A673 (cell line): ENCODE results near the gene ZNF669.

Source experiments
- EZH2 ChIP-seq: fragments of 200-600 bp; sonication (generic); IDR thresholded peaks from 2 replicates; pipeline ENCODE4 v1.6.1; 2017; ENCODE audit warnings: borderline replicate concordance, low read depth, mild to moderate bottlenecking, mixed read lengths, antibody characterized with exemption, low read length; ENCODE audit not compliant: poor library complexity, severe bottlenecking
- TF ChIP-seq, protein P1 (sequence below): fragments of 300-800, 200-600 bp; sonication (generic); conservative IDR thresholded peaks from 2 replicates; pipeline ENCODE4 v1.5.1; 2017; ENCODE audit warnings: low read depth, mild to moderate bottlenecking, antibody characterized with exemption, low read length, moderate library complexity, mixed read lengths

DNA sequence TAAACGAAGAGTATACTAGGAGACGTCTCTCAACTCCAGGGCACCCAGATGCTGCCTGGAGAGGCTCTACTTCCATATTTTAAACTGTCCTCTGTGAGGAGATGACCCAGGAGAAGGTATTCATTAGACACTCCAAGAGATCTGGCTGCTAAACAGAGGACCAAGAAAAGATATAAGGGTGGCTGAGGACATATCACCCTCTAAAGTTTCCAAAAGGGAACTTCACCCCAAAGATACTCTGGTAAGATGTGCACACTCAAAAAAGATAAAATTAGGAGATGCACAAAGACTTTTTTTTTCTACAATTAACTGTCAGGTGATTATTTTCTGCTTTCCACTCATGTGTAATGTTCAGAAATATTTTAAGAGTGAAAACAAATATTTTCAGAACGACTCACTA, 26.9 kb downstream of the ZNF669 start:
- no peak for TF ChIP-seq EZH2
- TF ChIP-seq, protein P1, sequence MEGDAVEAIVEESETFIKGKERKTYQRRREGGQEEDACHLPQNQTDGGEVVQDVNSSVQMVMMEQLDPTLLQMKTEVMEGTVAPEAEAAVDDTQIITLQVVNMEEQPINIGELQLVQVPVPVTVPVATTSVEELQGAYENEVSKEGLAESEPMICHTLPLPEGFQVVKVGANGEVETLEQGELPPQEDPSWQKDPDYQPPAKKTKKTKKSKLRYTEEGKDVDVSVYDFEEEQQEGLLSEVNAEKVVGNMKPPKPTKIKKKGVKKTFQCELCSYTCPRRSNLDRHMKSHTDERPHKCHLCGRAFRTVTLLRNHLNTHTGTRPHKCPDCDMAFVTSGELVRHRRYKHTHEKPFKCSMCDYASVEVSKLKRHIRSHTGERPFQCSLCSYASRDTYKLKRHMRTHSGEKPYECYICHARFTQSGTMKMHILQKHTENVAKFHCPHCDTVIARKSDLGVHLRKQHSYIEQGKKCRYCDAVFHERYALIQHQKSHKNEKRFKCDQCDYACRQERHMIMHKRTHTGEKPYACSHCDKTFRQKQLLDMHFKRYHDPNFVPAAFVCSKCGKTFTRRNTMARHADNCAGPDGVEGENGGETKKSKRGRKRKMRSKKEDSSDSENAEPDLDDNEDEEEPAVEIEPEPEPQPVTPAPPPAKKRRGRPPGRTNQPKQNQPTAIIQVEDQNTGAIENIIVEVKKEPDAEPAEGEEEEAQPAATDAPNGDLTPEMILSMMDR: no peak
